Fibroblast of mammary gland (primary cell): ENCODE measurements around the gene STEAP1.
A peak's percentile ranks its signal among the peaks of the same experiment; 100 is the strongest.

Experiments used
- DNase-seq: peaks from one replicate; pipeline ENCODE4 v3.0.0-alpha.2; 2010; ENCODE audit warnings: low read depth
- H3K4me3 ChIP-seq: 2 replicates; pipeline ENCODE4 v1.5.1; 2011; ENCODE audit warnings: low read depth, mild to moderate bottlenecking, low read length, moderate library complexity; ENCODE audit not compliant: control insufficient read depth
- CTCF ChIP-seq: conservative IDR thresholded peaks from 2 replicates; pipeline ENCODE4 v1.5.1; 2011; ENCODE audit warnings: low read depth, low read length, inconsistent platforms; ENCODE audit not compliant: control insufficient read depth, insufficient read depth

The STEAP1 gene

GRCh38 chr7:90169891-90170290 is 15.6 kb downstream of the STEAP1 start:
- TF ChIP-seq CTCF = no peak
- H3K4me3 ChIP-seq = no peak overlapping the region
- DNase-seq = no peak

- TF ChIP-seq CTCF = no peak
- no peak overlapping the region for H3K4me3 ChIP-seq
- DNase-seq = no peak
Observed at GRCh38 chr7:90172121-90172520, 17.9 kb downstream of the STEAP1 start.

- no peak for DNase-seq
- no peak overlapping the region for H3K4me3 ChIP-seq
- TF ChIP-seq CTCF = no peak
Observed at GRCh38 chr7:90172624-90173023, 18.4 kb downstream of the STEAP1 start.

- no peak for TF ChIP-seq CTCF
- no peak overlapping the region for H3K4me3 ChIP-seq
- peak; percentile 48 for DNase-seq
Observed at GRCh38 chr7:90173127-90173844, 19.0 kb downstream of the STEAP1 start.

- no peak for DNase-seq
- TF ChIP-seq CTCF = no peak
- H3K4me3 ChIP-seq = no peak overlapping the region
Observed at GRCh38 chr7:90175667-90176066, 21.4 kb downstream of the STEAP1 start.

GRCh38 chr7:90176195-90176594 is 21.9 kb downstream of the STEAP1 start:
- H3K4me3 ChIP-seq = no peak overlapping the region
- no peak for TF ChIP-seq CTCF
- DNase-seq = no peak

GRCh38 chr7:90178166-90178565 is 23.9 kb downstream of the STEAP1 start:
- TF ChIP-seq CTCF = no peak
- H3K4me3 ChIP-seq = no peak overlapping the region
- DNase-seq = no peak
